H1 (cell line): Measurements from ENCODE around the gene AIG1. TPM values are rescaled to one million over a fixed set of nuclear protein-coding genes. Genes with fewer than 3 reads are reported as not detected.

Experiments
- CTCF ChIA-PET: fragments of 300-600 bp; sonication (Branson Sonifier 250); formaldehyde crosslinking; loops from one replicate; lab custom pipeline; 2021; ENCODE audit not compliant: partially characterized antibody; lab: Charles Lee
- POLR2A ChIA-PET: fragments of 300-600 bp; sonication (Branson Sonifier 250); formaldehyde crosslinking; loops from one replicate; lab custom pipeline; 2021; ENCODE audit warnings: inconsistent platforms; ENCODE audit not compliant: partially characterized antibody; lab: Charles Lee
- DNase-seq, 2 experiments: peaks; one replicate each; pipeline versions ENCODE4 v3.0.0 to v3.0.0-alpha.2; 2010 to 2022; ENCODE audit warnings: low spot score in 2 of 2, low read depth in 1 of 2, mixed read lengths in 1 of 2
- FAIRE-seq: peaks from 2 replicates; lab custom pipeline; 2011; peaks lifted over from hg19 to GRCh38; lab: Jason Lieb, UNC
- H2AFZ ChIP-seq: 2 replicates; pipeline ENCODE4 v1.8.1; 2012; ENCODE audit warnings: low read length, inconsistent platforms
- H2AK5ac ChIP-seq: 2 replicates; pipeline ENCODE4 v1.6.1; 2013; ENCODE audit warnings: low read depth, low read length
- H2BK120ac ChIP-seq: replicated peaks from 2 replicates; pipeline ENCODE3; 2013; ENCODE audit warnings: low read depth, low read length, inconsistent platforms
- H2BK12ac ChIP-seq: 2 replicates; pipeline ENCODE4 v1.6.1; 2013; ENCODE audit warnings: low read depth, low read length
- H2BK15ac ChIP-seq: 2 replicates; pipeline ENCODE4 v1.6.1; 2013; ENCODE audit warnings: low read length
- H2BK20ac ChIP-seq: 2 replicates; pipeline ENCODE4 v1.6.1; 2013; ENCODE audit warnings: low read length
- H2BK5ac ChIP-seq: 2 replicates; pipeline ENCODE4 v1.6.1; 2013; ENCODE audit warnings: low read depth, low read length
- H3K14ac ChIP-seq: 2 replicates; pipeline ENCODE4 v1.6.1; 2013; ENCODE audit warnings: inconsistent platforms; ENCODE audit not compliant: insufficient read length
- H3K18ac ChIP-seq: 2 replicates; pipeline ENCODE4 v1.6.1; 2013; ENCODE audit warnings: low read length; ENCODE audit errors: extremely low read depth
- H3K23ac ChIP-seq: 2 replicates; pipeline ENCODE4 v1.6.1; 2013; ENCODE audit warnings: inconsistent platforms; ENCODE audit not compliant: insufficient read length
- H3K23me2 ChIP-seq: 2 replicates; pipeline ENCODE4 v1.6.1; 2013; ENCODE audit warnings: low read depth, low read length
- H3K27ac ChIP-seq: 2 replicates; pipeline ENCODE4 v1.6.1; 2011; ENCODE audit warnings: low read depth, low read length, inconsistent platforms
- H3K27me3 ChIP-seq, 4 experiments: replicated peaks in 1 of 4; 1 replicate in 1 of 4; 2 replicates in 3 of 4; pipeline versions ENCODE4 v1.6.1 to v1.8.1; 2011 to 2013; ENCODE audit warnings: low read length in 3 of 4, mild to moderate bottlenecking in 3 of 4, inconsistent platforms in 2 of 4, mixed read lengths in 2 of 4, moderate library complexity in 1 of 4; ENCODE audit not compliant: control insufficient read depth in 3 of 4, insufficient read depth in 3 of 4; ENCODE audit errors: extremely low read depth in 1 of 4
- H3K36me3 ChIP-seq, 4 experiments: 2 replicates each; pipeline versions ENCODE4 v1.6.1 to v1.8.1; 2011 to 2013; ENCODE audit warnings: mild to moderate bottlenecking in 4 of 4, low read length in 3 of 4, moderate library complexity in 2 of 4, control low read depth in 1 of 4, inconsistent platforms in 1 of 4; ENCODE audit not compliant: insufficient read depth in 4 of 4, control insufficient read depth in 2 of 4
- H3K4ac ChIP-seq: replicated peaks from 2 replicates; pipeline ENCODE3; 2013; ENCODE audit warnings: low read length, low read depth, mixed read lengths, inconsistent platforms; ENCODE audit not compliant: insufficient read length
- H3K4me1 ChIP-seq, 4 experiments: replicated peaks in 1 of 4; 1 replicate in 1 of 4; 2 replicates in 3 of 4; pipeline versions ENCODE4 v1.6.1 to v1.8.1; 2011 to 2013; ENCODE audit warnings: low read length in 3 of 4, inconsistent platforms in 2 of 4, mixed read lengths in 1 of 4; ENCODE audit not compliant: insufficient read depth in 4 of 4, control insufficient read depth in 3 of 4
- H3K4me2 ChIP-seq, 2 experiments: 2 replicates each; pipeline versions ENCODE4 v1.6.1 to v1.8.1; 2011 to 2013; ENCODE audit warnings: low read depth in 2 of 2, low read length in 2 of 2, control low read depth in 1 of 2, inconsistent platforms in 1 of 2, mild to moderate bottlenecking in 1 of 2; ENCODE audit not compliant: insufficient read depth in 1 of 2
- H3K4me3 ChIP-seq, 4 experiments: fragments of 200-600, 300-600 bp in 1 of 4; sonication (generic), shearing (Covaris generic), sonication (Bioruptor Twin) in 1 of 4; 2 replicates each; pipeline versions ENCODE4 v1.5.1 to v1.8.1; 2011 to 2016; ENCODE audit warnings: low read length in 4 of 4, low read depth in 3 of 4, control low read depth in 2 of 4, inconsistent platforms in 2 of 4, mild to moderate bottlenecking in 2 of 4, mixed read lengths in 1 of 4, moderate library complexity in 1 of 4; ENCODE audit not compliant: insufficient read depth in 2 of 4; ENCODE audit errors: extremely low read depth in 1 of 4
- H3K56ac ChIP-seq: replicated peaks from 2 replicates; pipeline ENCODE3; 2013; ENCODE audit warnings: low read depth, mild to moderate bottlenecking, mixed read lengths, low read length, inconsistent platforms; ENCODE audit not compliant: insufficient read length
- H3K79me1 ChIP-seq: 2 replicates; pipeline ENCODE4 v1.6.1; 2013; ENCODE audit warnings: low read depth, low read length, control low read depth
- H3K79me2 ChIP-seq, 2 experiments: 2 replicates each; pipeline versions ENCODE4 v1.6.1 to v1.8.1; 2012 to 2013; ENCODE audit warnings: low read length in 2 of 2, mild to moderate bottlenecking in 2 of 2, inconsistent platforms in 1 of 2; ENCODE audit not compliant: insufficient read depth in 2 of 2, control insufficient read depth in 1 of 2
- H3K9ac ChIP-seq, 4 experiments: replicated peaks in 1 of 4; 1 replicate in 1 of 4; 2 replicates in 3 of 4; pipeline versions ENCODE4 v1.6.1 to v1.8.1; 2011 to 2013; ENCODE audit warnings: low read depth in 3 of 4, low read length in 3 of 4, control low read depth in 2 of 4, mild to moderate bottlenecking in 2 of 4, moderate library complexity in 2 of 4, inconsistent platforms in 1 of 4; ENCODE audit errors: extremely low read depth in 1 of 4
- H3K9me3 ChIP-seq, 2 experiments: 2 replicates each; pipeline versions ENCODE4 v1.6.1 to v1.8.1; 2012 to 2013; ENCODE audit warnings: mild to moderate bottlenecking in 2 of 2, moderate library complexity in 2 of 2, control low read depth in 1 of 2, inconsistent platforms in 1 of 2, low read depth in 1 of 2, low read length in 1 of 2, mixed read lengths in 1 of 2; ENCODE audit not compliant: insufficient read depth in 2 of 2
- H4K20me1 ChIP-seq, 2 experiments: replicated peaks in 1 of 2; 2 replicates each; pipeline versions ENCODE3 to v1.8.1; 2011 to 2013; ENCODE audit warnings: inconsistent platforms in 2 of 2, low read length in 2 of 2, mild to moderate bottlenecking in 1 of 2; ENCODE audit not compliant: insufficient read depth in 2 of 2, control insufficient read depth in 1 of 2
- H4K5ac ChIP-seq: 2 replicates; pipeline ENCODE4 v1.6.1; 2013; ENCODE audit warnings: low read length, low read depth, mixed read lengths, inconsistent platforms; ENCODE audit not compliant: insufficient read length
- H4K8ac ChIP-seq: 2 replicates; pipeline ENCODE4 v1.8.0; 2013; ENCODE audit warnings: mild to moderate bottlenecking, moderate library complexity, low read length, inconsistent platforms; ENCODE audit not compliant: insufficient read depth; ENCODE audit errors: extremely low read depth
- H4K91ac ChIP-seq: replicated peaks from 2 replicates; pipeline ENCODE3; 2013; ENCODE audit warnings: low read length, mixed read lengths, inconsistent platforms; ENCODE audit not compliant: insufficient read length
- CBX5 ChIP-seq: fragments of 300-800, 300-1000 bp; sonication (generic); IDR thresholded peaks from 2 replicates; pipeline ENCODE4 v1.7.1; 2016; ENCODE audit warnings: antibody characterized with exemption, low read length, low read depth
- CBX8 ChIP-seq: fragments of 300-800, 300-1000 bp; sonication (generic); IDR thresholded peaks from 2 replicates; pipeline ENCODE4 v1.7.1; 2016; ENCODE audit warnings: low read depth, low read length, borderline replicate concordance
- KDM1A ChIP-seq: fragments of 200-600, 300-600 bp; sonication (generic); IDR thresholded peaks from 2 replicates; pipeline ENCODE4 v1.7.1; 2016; ENCODE audit warnings: mild to moderate bottlenecking, low read length, borderline replicate concordance
- NANOG ChIP-seq: IDR thresholded peaks from 2 replicates; pipeline ENCODE4 v1.6.1; 2011; ENCODE audit warnings: low read length, low read depth, mild to moderate bottlenecking, inconsistent platforms; ENCODE audit not compliant: insufficient read depth, poor library complexity, severe bottlenecking
- POLR2AphosphoS5 ChIP-seq: IDR thresholded peaks from 2 replicates; pipeline ENCODE4 v1.6.1; 2011; ENCODE audit warnings: low read depth, low read length
- TAF7 ChIP-seq: optimal IDR thresholded peaks from 2 replicates; pipeline ENCODE3; 2011; ENCODE audit warnings: low read depth, mild to moderate bottlenecking, inconsistent platforms, low read length, moderate library complexity, borderline replicate concordance
- TBP ChIP-seq: IDR thresholded peaks from 2 replicates; pipeline ENCODE4 v1.6.1; 2011; ENCODE audit warnings: low read depth, low read length, improper control_type of control experiment
- WGBS, 2 experiments: shearing (Covaris generic) in 1 of 2; methylation state at CpG; one replicate each; pipeline versions ENCODE4 v1.1.6 to v1.1.7; 2013 to 2015; ENCODE audit warnings: low lambda C conversion rate in 2 of 2, mixed read lengths in 2 of 2, inconsistent platforms in 1 of 2, low coverage in 1 of 2, missing lambda C conversion rate in 1 of 2; ENCODE audit not compliant: insufficient replicate concordance in 2 of 2, insufficient coverage in 1 of 2, insufficient read length in 1 of 2; ENCODE audit errors: extremely low coverage in 1 of 2, missing lambda C conversion rate in 1 of 2; 5-methylcytosine and 5-hydroxymethylcytosine counted together
- polyA plus RNA-seq, 7 experiments: library from polyadenylated mRNA; depleted of rRNA in 3 of 7; stranded (reverse) in 5 of 7; unstranded in 2 of 7; fragments of >200 nt in 5 of 7; fragments of 200-250 nt in 2 of 7; gene quantifications; 1 replicate in 5 of 7; 2 replicates in 1 of 7; 4 replicates in 1 of 7; pipeline versions ENCODE4 v1.2.1 to v1.2.3, GENCODE V29; 2011 to 2013; ENCODE audit warnings: missing spikeins in 2 of 7, mixed read lengths in 2 of 7
- total RNA-seq: library from RNA; stranded (reverse); fragmentation: NEBNext Ultra II Directional; extraction: Animal tissue kit (Norgen Biotek cat#: 25700); gene quantifications from 2 replicates; pipeline ENCODE4 v1.2.1, GENCODE V29; 2021

Gene AIG1
- total and polyA plus RNA-seq, 2 of the 8 experiments (the other 6 are each of a cell fraction or from before 2014, with no cell fraction given) = 56.6 to 58.4 TPM

- Histone ChIP-seq H2BK120ac (no peak overlapping the region), H3K4ac (no peak overlapping the region), H3K4me2 (peak overlapping the region in 1 of 2 experiments; percentile 6; a peak in 1 of 4 replicates), H3K18ac (no peak overlapping the region), H3K79me2 (no peaks in the 10 kb centered on the region), H4K91ac (no peak overlapping the region), H3K27ac (no peak overlapping the region), H2BK20ac (no peak overlapping the region), H2AFZ (no peak overlapping the region), H4K8ac (no peak overlapping the region), H3K27me3 (no peaks in the 10 kb centered on the region), H3K79me1 (no peaks in the 10 kb centered on the region; the same call in 1 of the 2 replicates), H2AK5ac (no peak overlapping the region), H4K5ac (no peak overlapping the region), H3K56ac (no peak overlapping the region), H3K9me3 (no peaks in the 10 kb centered on the region), H3K9ac (no peak overlapping the region), H2BK12ac (no peak overlapping the region), H3K4me3 (no peak overlapping the region), H2BK15ac (no peak overlapping the region), H4K20me1 (no peaks in the 10 kb centered on the region), H3K23me2 (no peaks in the 10 kb centered on the region), H3K4me1 (peaks cover 0 to 2% (median under 1%) of the 10 kb centered on the region in 4 experiments; a peak in 2 of 7 replicates), H3K14ac (no peak overlapping the region), H2BK5ac (no peak overlapping the region), H3K23ac (no peak overlapping the region), H3K36me3 (no peaks in the 10 kb centered on the region)
- no peak for TF ChIP-seq TAF7
- TF ChIP-seq CBX5 = no peak
- TF ChIP-seq TBP = no peak
- no peak for TF ChIP-seq CBX8
- TF ChIP-seq POLR2AphosphoS5 = no peak
- TF ChIP-seq KDM1A = no peak
- no peak for TF ChIP-seq NANOG
- WGBS, 2 experiments = 97% methylated on average over 2 of the region's 2 CpGs; no CpG with 5 or more reads in 1 of the 2 experiments
- ChIA-PET POLR2A (no interaction called here), CTCF (interaction anchor here (2.8 to 7.2 kb wide), 4 partner anchors 45 to 192 kb away, joined by 10 to 80 read pairs (median 34); no protein-coding TSS in a partner anchor)
- DNase-seq (no peak), FAIRE-seq (no peak)
Observed at GRCh38 chr6:143234734-143235133, 174.0 kb downstream of the AIG1 start.
